Midbrain (tissue), 1 donor: Measurements from ENCODE around the gene CSRNP3.
A peak's percentile ranks its signal among the peaks of the same experiment; 100 is the strongest.
"Not testable (repeated sequence)": the region's sequence is repeated elsewhere in the genome, so short reads cannot be mapped to it uniquely, and the experiment has no call there.

ENCODE experiments used
- DNase-seq: peaks from one replicate; lab custom pipeline; 2025; lab: John Stamatoyannopoulos, UW

The CSRNP3 gene

DNA sequence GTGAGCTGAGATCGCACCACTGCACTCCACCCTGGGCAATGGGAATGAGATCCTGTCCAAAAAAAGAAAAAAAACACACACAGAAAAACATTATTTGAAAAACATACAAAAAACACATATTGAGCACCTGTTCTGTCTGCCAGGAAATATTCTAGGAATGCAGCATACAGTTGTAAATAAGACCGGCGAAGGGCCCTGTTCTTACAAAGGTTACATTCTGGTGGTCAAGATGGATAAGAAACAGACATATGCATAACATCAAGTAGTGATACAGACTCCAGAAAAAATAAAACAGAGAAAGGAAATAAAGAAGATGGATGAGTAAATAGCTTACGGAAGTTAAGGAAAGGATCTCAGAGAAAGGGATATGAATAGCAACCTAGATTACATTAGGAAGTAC is 164.8 kb downstream of the CSRNP3 start:
- DNase-seq = no peak

DNA sequence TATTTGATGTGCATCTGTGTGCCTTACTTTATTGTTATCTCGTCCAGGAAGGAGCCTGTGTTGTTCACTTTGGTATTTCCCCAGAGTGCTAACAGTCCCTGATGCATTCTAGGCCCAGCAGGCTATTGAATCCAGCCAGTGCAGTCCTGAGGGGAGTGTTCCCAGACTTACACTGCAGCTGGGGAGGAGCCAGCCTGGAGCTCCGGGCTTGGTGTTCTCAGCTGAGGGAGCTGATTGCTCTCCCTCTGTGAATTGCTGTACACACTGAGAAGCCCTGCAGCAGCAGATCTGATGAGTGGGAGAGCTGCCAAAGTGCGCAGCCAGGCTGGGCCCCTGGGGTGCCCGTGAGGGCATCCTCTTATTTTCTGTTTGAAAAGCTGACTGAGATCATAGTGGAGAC is 165.4 kb downstream of the CSRNP3 start:
- peak; percentile 83 for DNase-seq

DNA sequence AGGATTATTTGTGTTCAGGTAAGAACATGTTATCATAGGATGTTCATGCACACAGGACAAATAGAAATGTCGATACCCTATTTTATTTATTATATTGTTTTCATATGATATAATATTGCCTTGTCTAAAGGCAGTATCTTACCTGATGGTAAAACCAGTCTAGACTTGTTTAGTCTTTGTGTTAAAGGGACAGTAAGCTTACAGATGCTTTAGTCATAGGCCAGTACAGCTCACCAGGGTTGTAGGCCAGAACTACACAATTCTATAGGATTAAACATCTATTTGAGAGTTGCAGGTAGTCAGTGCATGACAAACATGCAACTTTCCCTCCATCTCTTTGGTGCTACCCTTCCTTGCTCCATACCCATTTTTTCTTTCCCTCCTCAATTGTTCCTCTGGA is 166.0 kb downstream of the CSRNP3 start:
- DNase-seq = no peak

DNA sequence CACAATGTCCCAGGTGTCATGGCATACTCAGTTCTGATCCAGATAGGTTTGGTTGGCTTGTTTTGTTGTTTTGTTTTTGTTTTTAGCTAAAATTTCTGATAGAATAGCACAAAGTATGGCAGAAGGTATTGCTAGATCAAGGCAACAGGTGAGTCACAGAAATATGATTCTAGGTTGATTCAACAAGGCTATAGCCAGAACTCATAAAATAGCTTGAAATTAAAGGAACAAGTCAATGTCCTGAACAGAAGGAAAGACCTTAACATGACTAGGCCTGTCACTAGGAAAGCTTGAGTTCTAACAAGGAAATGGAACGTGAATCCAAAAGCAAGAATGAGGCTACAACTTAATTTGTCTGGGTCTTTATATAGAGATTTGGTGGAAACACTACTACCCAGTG is 167.5 kb downstream of the CSRNP3 start:
- DNase-seq = no peak

DNA sequence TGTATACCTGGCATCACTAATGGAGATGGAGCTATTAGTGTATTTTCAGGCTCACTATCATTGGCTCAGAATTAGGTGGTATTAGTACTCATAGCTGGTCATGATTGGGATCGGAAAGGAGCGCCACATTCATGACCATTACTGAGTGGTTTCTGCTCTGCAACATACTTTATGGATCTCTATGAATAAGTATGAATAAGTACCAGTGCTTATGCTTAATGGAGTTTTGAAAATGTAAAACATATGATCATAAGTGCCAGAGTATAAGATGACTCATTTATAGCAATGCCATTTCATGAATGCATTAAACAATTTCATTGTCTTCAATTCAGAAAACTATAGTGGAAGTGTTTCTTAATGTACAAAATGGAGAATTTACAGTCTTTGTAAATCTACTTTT is 167.9 kb downstream of the CSRNP3 start:
- no peak for DNase-seq

DNA sequence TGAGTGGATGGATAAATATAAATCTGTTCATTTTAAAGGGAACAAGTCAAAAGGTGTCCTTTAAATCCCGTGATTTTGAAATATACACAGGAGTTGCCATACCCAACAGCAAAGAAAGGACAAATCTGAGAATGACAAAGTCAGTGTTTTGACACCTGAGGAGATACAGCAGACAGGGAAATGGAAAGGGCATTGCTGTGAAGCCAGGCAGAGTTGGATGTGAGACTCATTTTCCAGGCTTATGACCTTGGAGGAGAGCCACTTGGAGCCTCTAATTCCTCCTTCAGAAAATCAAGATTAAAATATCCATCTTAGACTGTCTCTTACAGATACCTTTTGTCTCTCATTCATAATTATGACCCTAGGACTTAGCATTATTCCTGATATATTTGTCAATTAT is 170.0 kb downstream of the CSRNP3 start:
- DNase-seq = no peak

DNA sequence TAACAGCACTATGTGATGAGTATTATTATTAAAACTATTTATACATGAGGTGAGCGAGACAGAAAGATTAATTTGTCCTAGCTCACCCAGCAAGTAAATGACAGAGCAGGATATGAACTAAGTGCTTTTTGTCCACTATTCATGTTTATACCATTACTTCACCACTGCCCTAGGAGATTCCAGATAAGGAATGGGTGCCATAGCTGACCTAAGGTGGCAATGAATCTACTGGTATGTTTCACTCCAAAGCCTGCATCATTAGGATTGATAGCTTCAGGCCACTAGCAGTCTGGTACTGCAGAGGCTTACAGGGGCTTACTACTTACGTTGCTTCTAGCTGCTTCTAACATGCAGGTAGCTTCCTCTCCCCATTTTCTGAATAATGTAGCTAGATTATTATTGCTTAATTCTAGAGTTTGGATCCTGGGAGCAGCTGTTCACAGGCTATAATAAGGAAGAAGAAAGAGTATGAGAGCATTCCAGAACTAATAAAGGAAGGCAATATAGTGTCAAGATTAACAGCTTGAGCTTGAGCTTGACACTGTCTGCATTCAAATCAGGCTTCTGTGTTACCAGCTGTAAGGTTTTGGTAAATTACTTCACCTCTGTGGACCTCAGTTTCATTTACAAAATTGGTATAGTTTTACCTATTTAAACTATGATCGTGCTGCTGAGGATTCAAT is 170.9 kb downstream of the CSRNP3 start:
- DNase-seq = no peak

DNA sequence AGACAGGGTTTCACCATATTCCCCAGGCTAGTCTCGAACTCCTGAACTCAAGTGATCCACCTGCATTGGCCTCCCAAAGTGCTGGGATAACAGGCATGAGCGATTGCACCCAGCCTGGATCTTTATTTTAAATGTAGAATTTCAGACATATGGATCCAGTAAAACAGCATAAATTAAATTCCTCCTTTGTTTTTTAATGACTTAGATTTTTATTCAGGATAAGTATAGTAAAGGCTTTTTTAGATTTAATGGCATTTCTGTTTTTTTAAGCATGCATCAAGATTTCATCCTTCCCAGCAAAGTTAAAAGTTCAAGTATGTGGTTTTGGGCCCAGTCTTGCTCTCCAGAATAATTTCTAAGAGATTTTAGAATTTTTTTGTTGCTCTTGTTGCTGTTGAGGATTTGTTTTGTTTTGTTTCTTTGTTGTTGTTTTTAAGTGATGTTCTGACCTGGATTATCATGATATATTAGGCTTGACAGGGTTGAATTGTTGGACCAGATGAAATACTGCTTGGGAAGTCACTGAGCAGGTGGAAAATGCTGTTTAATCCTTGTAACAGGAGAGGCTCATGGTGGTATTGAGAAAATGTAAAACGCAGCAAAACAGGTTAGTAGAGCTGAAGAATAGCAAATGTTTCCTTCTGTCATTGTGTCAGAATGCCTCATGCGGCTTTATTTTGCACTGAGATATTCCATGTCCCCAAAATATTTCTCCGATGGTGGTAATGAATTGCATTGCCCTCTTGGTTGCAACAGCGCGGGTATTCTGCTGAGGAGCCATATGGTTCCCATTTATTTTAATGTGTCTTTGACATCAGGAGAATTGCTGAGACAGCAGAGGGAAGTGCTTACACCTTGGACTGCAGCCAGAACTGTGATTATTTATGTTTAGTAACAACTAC is 176.7 kb downstream of the CSRNP3 start:
- no peak for DNase-seq

DNA sequence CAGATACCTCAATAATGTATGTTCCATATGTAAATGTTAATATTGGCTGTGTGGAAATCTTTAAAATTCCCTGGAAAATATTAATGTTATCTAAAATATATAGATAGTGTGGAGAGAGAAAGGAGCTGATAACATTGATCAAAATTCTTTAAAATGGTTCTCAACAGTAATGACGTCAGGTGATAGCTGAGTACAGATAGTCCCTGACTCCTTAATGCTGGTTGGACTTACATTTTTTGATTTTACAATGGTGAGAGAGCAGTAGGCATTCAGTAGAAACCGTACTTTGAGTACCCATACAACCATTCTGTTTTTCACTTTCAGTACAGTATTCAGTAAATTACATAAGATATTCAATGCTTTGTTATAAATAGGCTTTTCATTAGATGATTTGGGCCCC is 177.9 kb downstream of the CSRNP3 start:
- DNase-seq = no peak

DNA sequence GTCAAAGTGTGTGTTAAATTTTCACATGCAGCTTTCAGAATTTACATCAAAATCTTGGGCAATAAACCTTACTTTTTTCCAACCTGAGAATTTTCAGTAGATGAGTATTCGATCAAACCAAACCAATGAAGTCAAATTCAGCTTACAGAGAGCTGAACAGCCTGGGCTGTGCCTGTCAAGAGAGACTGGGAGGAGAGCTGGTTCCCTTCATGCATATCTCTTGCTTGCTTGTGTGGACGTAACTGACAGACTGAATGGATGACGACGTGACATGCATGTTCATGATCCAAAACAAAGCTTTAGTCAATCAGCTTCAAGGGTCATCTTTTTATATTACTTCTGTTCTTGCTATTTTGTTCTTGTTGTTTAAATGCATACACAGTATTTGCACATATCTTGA is 179.3 kb downstream of the CSRNP3 start:
- peak; percentile 53 for DNase-seq

DNA sequence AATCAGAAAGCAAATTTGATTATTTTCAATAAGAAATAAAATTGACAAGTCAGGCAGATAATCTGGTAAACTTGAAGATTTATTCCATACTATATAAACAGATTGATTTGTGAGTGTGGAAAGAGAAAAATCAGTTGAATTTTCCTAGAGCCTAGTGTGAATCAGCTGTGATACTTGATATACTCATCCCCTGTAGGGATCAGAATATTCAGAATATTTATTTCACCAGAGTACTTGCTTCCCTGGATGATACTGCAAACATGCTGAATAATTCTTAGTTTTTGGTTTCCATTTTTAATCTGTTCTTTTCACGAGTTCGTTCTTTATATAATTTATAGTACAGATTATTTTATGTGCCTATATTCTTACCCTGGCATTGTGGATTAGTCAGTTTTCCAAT is 181.7 kb downstream of the CSRNP3 start:
- DNase-seq = no peak

DNA sequence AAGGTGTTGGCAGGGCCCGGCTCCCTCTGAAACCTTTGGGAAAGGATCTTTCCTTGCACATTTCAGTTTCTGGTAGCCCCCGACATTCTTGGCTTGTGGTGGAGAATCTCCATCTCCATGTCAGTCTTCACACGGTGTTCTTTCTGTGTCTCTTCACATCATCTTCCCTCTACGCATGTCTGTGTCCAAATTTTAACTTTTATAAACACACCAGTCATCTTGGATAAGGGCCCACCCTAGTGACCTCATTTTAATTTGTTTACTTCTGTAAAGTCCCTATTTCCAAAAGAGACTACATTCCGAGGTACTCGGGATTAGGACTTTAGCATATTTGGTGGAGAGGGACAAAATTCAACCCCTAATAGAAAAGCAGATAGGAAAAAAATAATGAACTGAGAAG is 186.2 kb downstream of the CSRNP3 start:
- no peak for DNase-seq

DNA sequence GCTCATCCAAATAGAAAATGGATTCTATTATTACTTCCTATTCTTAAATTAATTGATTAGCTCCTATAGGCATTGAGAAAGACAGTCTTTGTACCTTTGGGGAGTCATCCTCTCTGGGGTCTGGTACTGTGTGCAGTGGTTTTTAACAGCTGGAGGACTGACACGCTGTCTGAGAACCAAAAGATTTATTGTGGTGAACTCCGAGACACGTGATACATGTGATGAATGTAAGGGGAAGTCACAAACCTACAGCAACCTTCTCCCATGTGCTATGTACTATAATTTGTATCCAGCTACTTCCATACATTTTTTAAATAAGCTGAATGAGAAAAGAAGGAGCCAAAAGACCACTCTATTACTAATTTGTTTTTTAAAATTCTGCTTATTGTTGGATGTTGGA is 190.9 kb downstream of the CSRNP3 start:
- DNase-seq = no peak

DNA sequence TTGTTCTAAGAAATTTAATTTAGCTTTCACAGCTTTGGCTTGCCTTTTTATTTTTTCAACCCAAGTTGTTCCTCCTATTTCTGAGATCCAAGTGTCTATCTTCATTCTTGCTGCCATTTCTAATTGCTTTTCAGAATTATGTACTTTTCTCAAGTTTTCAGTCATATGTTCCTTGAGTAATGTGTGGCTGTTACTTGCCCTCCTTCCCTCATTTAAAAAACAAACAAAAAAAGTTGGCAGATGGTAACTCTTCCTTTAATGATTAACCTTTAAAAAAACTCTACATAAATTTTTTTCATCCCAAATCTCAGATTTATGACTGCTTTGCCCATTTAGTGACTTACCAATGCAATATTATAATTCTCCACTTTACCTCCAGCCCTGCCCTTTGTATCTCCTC is 193.2 kb downstream of the CSRNP3 start:
- DNase-seq = no peak

DNA sequence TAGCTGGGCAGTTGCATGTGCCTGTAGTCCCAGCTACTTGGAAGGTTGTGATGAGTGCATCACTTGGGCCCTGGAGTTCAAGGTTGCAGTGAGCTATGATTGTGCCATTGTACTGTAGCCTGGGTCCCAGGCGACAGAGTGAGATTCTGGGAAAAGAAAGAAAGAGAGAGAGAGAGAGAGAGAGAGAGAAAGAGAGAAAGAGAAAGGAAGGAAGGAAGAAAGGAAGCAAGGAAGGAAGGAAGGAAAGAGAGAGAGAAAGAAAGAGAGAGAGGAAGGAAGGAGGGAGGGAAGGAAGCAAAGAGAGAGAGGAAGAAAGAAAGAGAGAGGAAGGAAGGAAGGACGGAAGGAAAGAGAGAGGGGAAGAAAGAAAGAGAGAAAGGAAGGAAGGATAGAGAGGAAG is 196.1 kb downstream of the CSRNP3 start:
- DNase-seq = no peak

DNA sequence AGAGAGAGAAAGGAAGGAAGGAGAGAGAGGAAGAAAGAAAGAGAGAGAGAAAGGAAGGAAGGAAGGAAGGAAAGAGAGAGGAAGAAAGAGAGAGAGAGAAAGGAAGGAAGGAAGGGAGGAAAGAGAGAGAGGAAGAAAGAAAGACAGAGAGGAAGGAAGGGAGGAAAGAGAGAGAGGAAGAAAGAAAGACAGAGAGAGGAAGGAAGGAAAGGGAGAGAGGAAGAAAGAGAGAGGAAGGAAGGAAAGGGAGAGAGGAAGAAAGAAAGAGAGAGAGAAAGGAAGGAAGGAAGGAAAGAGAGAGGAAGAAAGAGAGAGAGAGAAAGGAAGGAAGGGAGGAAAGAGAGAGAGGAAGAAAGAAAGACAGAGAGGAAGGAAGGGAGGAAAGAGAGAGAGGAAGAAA is 196.6 kb downstream of the CSRNP3 start:
- not testable (repeated sequence) for DNase-seq

DNA sequence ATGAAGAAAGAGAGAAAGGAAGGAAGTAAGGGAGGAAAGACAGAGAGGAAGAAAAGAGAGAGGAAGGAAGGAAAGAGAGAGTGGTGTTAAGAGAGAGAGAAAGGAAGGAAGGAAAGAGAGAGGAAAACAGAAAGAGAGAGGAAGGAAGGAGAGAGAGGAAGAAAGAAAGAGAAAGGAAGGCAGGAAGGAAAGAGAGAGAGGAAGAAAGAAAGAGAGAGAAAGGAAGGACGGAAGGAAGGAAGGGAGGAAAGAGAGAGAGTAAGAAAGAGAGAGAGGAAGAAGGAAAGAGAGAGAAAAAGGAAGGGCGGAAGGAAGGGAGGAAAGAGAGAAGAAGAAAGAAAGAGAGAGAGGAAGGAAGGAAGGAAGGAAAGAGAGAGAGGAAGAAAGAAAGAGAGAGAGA is 197.1 kb downstream of the CSRNP3 start:
- DNase-seq = no peak

DNA sequence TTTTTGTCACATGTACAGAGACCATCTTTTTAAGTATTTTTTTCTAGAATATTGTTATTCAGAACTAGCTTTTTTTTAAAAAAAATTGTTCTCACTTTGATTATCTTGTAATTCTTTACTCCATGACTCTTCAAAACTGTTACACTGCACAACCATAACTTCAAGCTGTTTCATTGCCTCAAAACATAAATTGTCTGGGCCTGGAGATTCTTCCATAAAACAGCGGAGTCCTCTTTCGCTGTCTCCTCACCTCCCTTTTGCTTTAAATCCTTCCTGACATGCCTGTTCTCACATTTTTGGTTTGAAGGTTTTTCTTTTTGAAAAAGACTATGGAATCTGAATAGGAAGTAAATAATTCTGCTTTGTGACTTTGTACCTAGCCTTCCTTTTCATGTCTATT is 197.9 kb downstream of the CSRNP3 start:
- DNase-seq = no peak

DNA sequence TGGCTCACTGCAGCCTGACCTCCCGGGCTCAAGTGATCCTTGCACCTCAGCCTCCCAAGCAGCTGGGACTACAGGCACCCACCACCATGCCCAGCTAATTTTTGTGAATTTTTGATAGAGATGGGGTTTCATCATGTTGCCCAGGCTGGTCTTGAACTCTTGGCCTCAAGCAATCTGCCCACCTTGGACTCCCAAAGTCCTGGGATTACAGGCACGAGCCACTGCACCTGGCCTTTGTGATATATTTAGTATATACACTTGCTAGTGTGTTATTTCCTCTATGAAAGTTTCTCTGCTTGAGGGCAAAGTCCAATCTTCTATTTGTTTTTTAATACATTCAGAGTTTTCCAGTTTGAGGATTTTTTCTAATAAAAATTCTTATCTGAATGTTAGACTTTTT is 205.3 kb downstream of the CSRNP3 start:
- DNase-seq = no peak

DNA sequence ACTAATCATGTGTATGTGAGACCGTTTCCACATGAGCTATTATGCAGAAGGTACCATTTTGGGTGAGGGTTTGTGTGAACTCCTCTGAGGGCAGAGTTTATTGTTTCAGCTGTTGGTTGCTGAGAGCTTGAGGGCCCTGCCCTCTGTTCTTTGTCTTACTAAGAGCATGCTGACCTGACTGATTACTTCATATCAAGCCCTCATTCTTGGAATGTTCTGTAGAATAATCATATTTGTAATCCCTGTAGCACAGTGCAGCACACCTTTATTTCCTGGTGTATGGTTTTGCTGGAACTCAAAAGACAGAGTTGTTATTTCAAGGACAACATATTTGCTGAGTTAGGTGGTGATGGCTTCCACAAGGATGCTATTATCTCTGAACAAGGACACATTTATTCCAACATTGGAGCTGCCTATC is 206.1 kb downstream of the CSRNP3 start:
- DNase-seq = no peak

DNA sequence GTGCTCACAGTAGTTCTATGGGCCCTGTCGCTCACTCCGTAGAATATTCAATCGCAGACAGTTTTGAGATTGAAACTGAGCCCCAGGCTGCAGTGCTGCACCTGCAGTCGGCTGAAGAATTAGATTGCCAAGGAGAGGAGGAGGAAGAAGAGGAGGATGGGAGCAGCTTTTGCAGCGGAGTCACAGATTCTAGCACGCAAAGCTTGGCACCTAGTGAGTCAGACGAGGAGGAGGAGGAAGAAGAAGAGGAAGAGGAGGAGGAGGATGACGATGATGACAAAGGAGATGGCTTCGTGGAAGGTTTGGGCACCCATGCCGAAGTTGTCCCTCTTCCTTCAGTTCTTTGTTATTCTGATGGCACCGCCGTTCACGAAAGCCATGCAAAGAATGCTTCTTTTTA is 209.4 kb downstream of the CSRNP3 start:
- no peak for DNase-seq

DNA sequence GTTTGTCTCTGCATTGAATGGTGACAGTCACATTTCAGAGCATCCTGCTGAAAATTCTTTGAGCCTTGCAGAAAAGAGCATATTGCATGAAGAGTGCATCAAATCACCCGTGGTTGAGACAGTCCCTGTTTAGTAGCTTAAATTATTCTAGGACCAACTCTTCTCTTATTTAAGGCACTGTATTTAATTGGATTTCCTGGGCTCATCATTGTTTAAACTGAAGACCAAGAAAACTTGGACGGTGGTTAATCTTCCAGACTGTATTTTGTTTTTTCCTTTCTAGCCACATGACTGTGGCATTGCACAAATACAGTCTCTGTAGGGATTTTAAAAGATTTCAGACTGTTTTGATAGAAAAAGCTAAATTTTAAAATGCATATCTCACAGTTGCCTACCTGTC is 210.1 kb downstream of the CSRNP3 start:
- no peak for DNase-seq

DNA sequence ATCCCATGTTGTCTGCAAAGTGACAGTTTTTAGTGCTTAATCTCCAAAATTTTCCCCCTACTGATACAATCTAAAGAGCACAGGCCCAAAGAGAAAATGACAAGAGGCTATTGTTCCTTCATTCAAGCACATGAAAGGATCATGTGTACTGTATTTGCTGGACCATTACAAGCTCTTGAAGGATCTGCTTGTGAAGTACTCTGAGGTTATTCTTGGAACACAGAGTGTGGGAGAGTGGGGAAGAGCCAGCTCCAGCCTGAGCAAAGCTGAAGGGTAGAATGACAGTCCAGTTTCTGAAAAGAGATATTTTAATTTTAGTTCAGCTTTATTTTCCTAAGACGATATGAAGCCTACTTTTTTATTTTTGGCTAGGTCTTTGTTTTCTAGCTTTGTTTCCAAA is 212.3 kb downstream of the CSRNP3 start:
- peak; percentile 47 for DNase-seq

DNA sequence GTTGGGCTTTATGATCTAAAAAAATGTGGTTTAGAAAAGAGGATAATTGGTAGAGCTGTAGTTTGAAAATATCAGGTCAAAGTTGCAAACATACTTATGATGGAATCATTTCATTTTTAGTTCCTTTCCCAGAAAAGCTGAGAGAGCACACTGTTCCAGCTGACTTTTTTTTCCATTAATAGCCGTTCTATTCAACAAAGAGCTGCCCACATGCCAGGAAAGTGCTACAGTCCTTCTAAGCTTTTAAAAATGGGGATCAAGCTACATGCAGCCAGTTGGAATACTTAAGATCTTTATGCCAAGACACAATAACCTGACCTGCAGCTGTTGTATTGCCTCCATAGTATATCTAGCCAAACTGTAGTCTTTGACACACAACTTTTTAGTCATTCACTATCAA is 213.0 kb downstream of the CSRNP3 start:
- DNase-seq = peak; percentile 47
